Endothelial cell of umbilical vein (primary cell): ENCODE results near the gene SH3RF3. TPM values are rescaled to one million over a fixed set of nuclear protein-coding genes. Genes with fewer than 3 reads are reported as not detected.
A peak's percentile ranks its signal among the peaks of the same experiment; 100 is the strongest.

Source experiments
- BruUV-seq: library from RNA; stranded (reverse); fragments of 400-500 nt; replicated peaks from 2 replicates; lab custom pipeline; 2021; lab: Mats Ljungman, UMichigan
- CTCF ChIA-PET: fragments of 300-600, 350-600 bp; sonication (Branson Sonifier 250); formaldehyde crosslinking; loops from one replicate; lab custom pipeline; 2021; ENCODE audit warnings: antibody characterized with exemption, inconsistent platforms; lab: Charles Lee
- POLR2A ChIA-PET: fragments of 300-600, 350-600 bp; sonication (Branson Sonifier 250); formaldehyde crosslinking; loops from one replicate; lab custom pipeline; 2021; ENCODE audit warnings: antibody characterized with exemption, inconsistent platforms; lab: Charles Lee
- DNase-seq: peaks from one replicate; pipeline ENCODE4 v3.0.0-alpha.2; 2011; ENCODE audit warnings: low read depth, low spot score
- FAIRE-seq: peaks from 2 replicates; lab custom pipeline; 2011; peaks lifted over from hg19 to GRCh38; lab: Jason Lieb, UNC
- H2AFZ ChIP-seq: 2 replicates; pipeline ENCODE4 v1.6.0; 2012; ENCODE audit warnings: low read depth, low read length, control low read depth, inconsistent platforms
- H3K27ac ChIP-seq: 2 replicates; pipeline ENCODE4 v1.5.1; 2011; ENCODE audit warnings: low read depth, mild to moderate bottlenecking, control low read depth, low read length, moderate library complexity; ENCODE audit not compliant: insufficient read depth
- H3K27me3 ChIP-seq, 2 experiments: 2 replicates each; pipeline versions ENCODE4 v1.6.0 to v1.6.1; 2011; ENCODE audit warnings: low read length in 2 of 2, mixed read lengths in 1 of 2; ENCODE audit not compliant: control insufficient read depth in 2 of 2, insufficient read depth in 2 of 2
- H3K36me3 ChIP-seq, 2 experiments: 2 replicates in 1 of 2; 3 replicates in 1 of 2; pipeline ENCODE4 v1.5.1; 2011; ENCODE audit warnings: low read length in 2 of 2, mild to moderate bottlenecking in 1 of 2, moderate library complexity in 1 of 2; ENCODE audit not compliant: control insufficient read depth in 2 of 2, insufficient read depth in 2 of 2; ENCODE audit errors: extremely low read depth in 1 of 2
- H3K4me1 ChIP-seq: 3 replicates; pipeline ENCODE4 v1.5.1; 2011; ENCODE audit warnings: mild to moderate bottlenecking, low read length; ENCODE audit not compliant: control insufficient read depth, insufficient read depth; ENCODE audit errors: extremely low read depth
- H3K4me2 ChIP-seq: 2 replicates; pipeline ENCODE4 v1.6.1; 2011; ENCODE audit warnings: low read length, control low read depth, mixed read lengths; ENCODE audit not compliant: insufficient read depth
- H3K4me3 ChIP-seq, 3 experiments: fragments of 200-600 bp in 1 of 3; sonication (generic), shearing (Covaris generic) in 1 of 3; replicated peaks in 1 of 3; 2 replicates each; pipeline ENCODE4 v1.5.1; 2011 to 2016; ENCODE audit warnings: control low read depth in 3 of 3, low read length in 3 of 3, mild to moderate bottlenecking in 2 of 3, inconsistent platforms in 1 of 3, low read depth in 1 of 3, moderate library complexity in 1 of 3; ENCODE audit not compliant: insufficient read depth in 1 of 3
- H3K79me2 ChIP-seq: 2 replicates; pipeline ENCODE4 v1.6.0; 2012; ENCODE audit warnings: low read length, inconsistent platforms; ENCODE audit not compliant: control insufficient read depth, insufficient read depth
- H3K9ac ChIP-seq: replicated peaks from 2 replicates; pipeline ENCODE3; 2011; ENCODE audit warnings: low read length, control low read depth; ENCODE audit not compliant: insufficient read depth; ENCODE audit errors: extremely low read depth
- H3K9me1 ChIP-seq: replicated peaks from 3 replicates; pipeline ENCODE4 v1.6.0; 2011; ENCODE audit warnings: mild to moderate bottlenecking, low read length; ENCODE audit not compliant: control insufficient read depth, insufficient read depth; ENCODE audit errors: extremely low read depth
- H3K9me3 ChIP-seq: replicated peaks from 2 replicates; pipeline ENCODE4 v1.5.1; 2012; ENCODE audit warnings: low read length, inconsistent platforms; ENCODE audit not compliant: control insufficient read depth, insufficient read depth
- H4K20me1 ChIP-seq: replicated peaks from 2 replicates; pipeline ENCODE3; 2011; ENCODE audit warnings: mild to moderate bottlenecking, low read length; ENCODE audit not compliant: control insufficient read depth, insufficient read depth; ENCODE audit errors: extremely low read depth
- CTCF ChIP-seq, 2 donors: IDR thresholded peaks; 1 replicate in 1 of 2; 2 replicates in 1 of 2; pipeline ENCODE4 v1.5.1; 2011; ENCODE audit warnings: low read length in 2 of 2, mild to moderate bottlenecking in 2 of 2, moderate library complexity in 2 of 2, control low read depth in 1 of 2, inconsistent platforms in 1 of 2, low read depth in 1 of 2; ENCODE audit not compliant: insufficient read depth in 1 of 2; ENCODE audit errors: extremely low read depth in 1 of 2
- EZH2 ChIP-seq: IDR thresholded peaks from 2 replicates; pipeline ENCODE4 v1.6.1; 2012; ENCODE audit warnings: borderline replicate concordance, low read depth, mild to moderate bottlenecking, moderate library complexity, low read length, inconsistent platforms; ENCODE audit not compliant: severe bottlenecking
- FOS ChIP-seq: IDR thresholded peaks from 2 replicates; pipeline ENCODE4 v1.6.1; 2011; ENCODE audit warnings: mild to moderate bottlenecking, low read length, moderate library complexity, borderline replicate concordance; ENCODE audit not compliant: insufficient read depth
- GATA2 ChIP-seq: IDR thresholded peaks from 2 replicates; pipeline ENCODE4 v1.7.0; 2011; ENCODE audit warnings: low read depth, mild to moderate bottlenecking, moderate library complexity, mixed read lengths, low read length; ENCODE audit not compliant: insufficient read length, insufficient read depth
- JUN ChIP-seq: IDR thresholded peaks from 2 replicates; pipeline ENCODE4 v1.6.1; 2011; ENCODE audit warnings: borderline replicate concordance, low read depth; ENCODE audit not compliant: insufficient read length, insufficient read depth
- MAX ChIP-seq: IDR thresholded peaks from 2 replicates; pipeline ENCODE4 v1.6.1; 2011; ENCODE audit not compliant: insufficient read depth, insufficient read length
- MYC ChIP-seq: IDR thresholded peaks from one replicate; pipeline ENCODE4 v1.6.1; 2011; ENCODE audit warnings: mild to moderate bottlenecking, low read depth, low read length
- POLR2A ChIP-seq: IDR thresholded peaks from 2 replicates; pipeline ENCODE4 v1.6.1; 2012; ENCODE audit warnings: low read depth, mild to moderate bottlenecking, control low read depth, low read length
- POLR2AphosphoS5 ChIP-seq: IDR thresholded peaks from 2 replicates; pipeline ENCODE4 v1.6.1; 2012; ENCODE audit warnings: low read depth, mild to moderate bottlenecking, control low read depth, low read length, moderate library complexity; ENCODE audit not compliant: insufficient read depth
- dilution Hi-C: fragments of 300-500 bp; cut with MboI; formaldehyde crosslinking; loops from one replicate; pipeline ENCODE4 v1.15.0; 2019; ENCODE audit warnings: low sequenced_read_pairs; ENCODE audit not compliant: extremely low pct_ligation_motif_present
- intact Hi-C: fragments of 100-400 bp; cut with micrococcal nuclease; formaldehyde crosslinking; loops from one replicate; pipeline ENCODE4 v1.10.0; 2022
- polyA plus RNA-seq, 4 experiments: library from polyadenylated mRNA; depleted of rRNA in 3 of 4; stranded (reverse) in 3 of 4; unstranded in 1 of 4; fragments of >200 nt; gene quantifications; 2 replicates each; pipeline versions ENCODE4 v1.2.1 to v1.2.3, GENCODE V29; 2011 to 2012; ENCODE audit warnings: missing spikeins in 1 of 4
- total RNA-seq: library from RNA; stranded (reverse); gene quantifications from 2 replicates; pipeline ENCODE4 v1.2.3, GENCODE V29; 2021

SH3RF3 gene
- total and polyA plus RNA-seq, 2 donors (not counting 3 experiments of a cell fraction or from before 2014, with no cell fraction given), result 3.8 to 14.7 TPM

- TF ChIP-seq FOS (no peak), POLR2AphosphoS5 (no peak), JUN (no peak), CTCF (IDR thresholded peaks at IDR 0.05; ENCODE audit: extremely low read depth in 1 of 2, insufficient read depth in 1 of 2, low read depth in 1 of 2, low read length in 2 of 2) (no peak), POLR2A (no peak), GATA2 (no peak), MYC (no peak), EZH2 (no peak), MAX (no peak)
- Histone ChIP-seq H3K4me2 (no peak overlapping the region), H3K4me3 (no peak overlapping the region), H3K9me3 (no peaks in the 10 kb centered on the region), H3K79me2 (no peaks in the 10 kb centered on the region), H3K27ac (peak overlapping the region; percentile 95), H2AFZ (no peak overlapping the region), H4K20me1 (no peaks in the 10 kb centered on the region), H3K27me3 (no peaks in the 10 kb centered on the region), H3K9me1 (no peaks in the 10 kb centered on the region), H3K9ac (no peak overlapping the region), H3K36me3 (no peaks in the 10 kb centered on the region), H3K4me1 (peaks cover 46% of the 10 kb centered on the region)
- ChIA-PET POLR2A (interaction anchor here (1.6 kb wide), 1 partner anchor 67 kb away, joined by 3 read pairs; no protein-coding TSS in a partner anchor), CTCF (interaction anchor here (2.2 kb wide), 1 partner anchor 244 kb away, joined by 7 read pairs; no protein-coding TSS in a partner anchor)
- DNase-seq (no peak), FAIRE-seq (no peak)
- BruUV-seq, result no TSS peak
- intact Hi-C loops, result loop anchor here (2.0 to 5.0 kb wide), 5 partner anchors 27 to 243 kb away; no protein-coding TSS in a partner anchor
- dilution Hi-C loops, result no loop called here
These were observed 136.9 kb downstream of the SH3RF3 start for GRCh38 chr2:109265953-109266352.
